H9 (cell line): ENCODE data around the gene SRP72. TPM values are rescaled to one million over a fixed set of nuclear protein-coding genes. Genes with fewer than 3 reads are reported as not detected.
A peak's percentile ranks its signal among the peaks of the same experiment; 100 is the strongest.

ENCODE experiments used
- DNase-seq: peaks from one replicate; pipeline ENCODE4 v3.0.0-alpha.2; 2017
- H2AFZ ChIP-seq: one replicate; pipeline ENCODE4 v1.6.1; 2013; ENCODE audit warnings: mild to moderate bottlenecking, low read length, control low read depth, moderate library complexity
- H2AK5ac ChIP-seq: 2 replicates; pipeline ENCODE4 v1.6.1; 2013; ENCODE audit warnings: low read length, control low read depth, mixed read lengths; ENCODE audit not compliant: insufficient read length
- H2BK120ac ChIP-seq: one replicate; pipeline ENCODE4 v1.6.1; 2013; ENCODE audit warnings: low read depth, mild to moderate bottlenecking, low read length, control low read depth, inconsistent platforms; ENCODE audit not compliant: poor library complexity, severe bottlenecking
- H2BK12ac ChIP-seq: 2 replicates; pipeline ENCODE4 v1.6.1; 2013; ENCODE audit warnings: low read length, control low read depth, mixed read lengths, low read depth; ENCODE audit not compliant: insufficient read length
- H2BK15ac ChIP-seq: 2 replicates; pipeline ENCODE4 v1.6.1; 2013; ENCODE audit warnings: low read depth, low read length, control low read depth
- H2BK20ac ChIP-seq: one replicate; pipeline ENCODE4 v1.6.1; 2013; ENCODE audit warnings: low read depth, mild to moderate bottlenecking, low read length, control low read depth, inconsistent platforms; ENCODE audit not compliant: poor library complexity, severe bottlenecking
- H2BK5ac ChIP-seq: 2 replicates; pipeline ENCODE4 v1.6.1; 2013; ENCODE audit warnings: low read length, control low read depth, mixed read lengths; ENCODE audit not compliant: insufficient read length
- H3K14ac ChIP-seq: 2 replicates; pipeline ENCODE4 v1.6.1; 2013; ENCODE audit warnings: low read length, control low read depth; ENCODE audit not compliant: insufficient read depth
- H3K18ac ChIP-seq: 2 replicates; pipeline ENCODE4 v1.6.1; 2013; ENCODE audit warnings: low read depth, mild to moderate bottlenecking, mixed read lengths, low read length, control low read depth; ENCODE audit not compliant: insufficient read length
- H3K23ac ChIP-seq: 2 replicates; pipeline ENCODE4 v1.6.1; 2013; ENCODE audit warnings: low read length, control low read depth, mixed read lengths, low read depth; ENCODE audit not compliant: insufficient read length
- H3K23me2 ChIP-seq: 2 replicates; pipeline ENCODE4 v1.6.1; 2013; ENCODE audit warnings: low read depth, mild to moderate bottlenecking, mixed read lengths, low read length, control low read depth; ENCODE audit not compliant: insufficient read length, poor library complexity, severe bottlenecking
- H3K27ac ChIP-seq: 2 replicates; pipeline ENCODE4 v1.5.1; 2013; ENCODE audit warnings: low read length, control low read depth, mixed read lengths, low read depth; ENCODE audit not compliant: insufficient read length
- H3K27me3 ChIP-seq: 2 replicates; pipeline ENCODE4 v1.6.1; 2013; ENCODE audit warnings: low read length, control low read depth, inconsistent platforms; ENCODE audit not compliant: insufficient read depth
- H3K4ac ChIP-seq: 2 replicates; pipeline ENCODE4 v1.6.1; 2013; ENCODE audit warnings: low read depth, mild to moderate bottlenecking, control low read depth, inconsistent platforms, low read length, moderate library complexity
- H3K4me1 ChIP-seq: 2 replicates; pipeline ENCODE4 v1.6.1; 2013; ENCODE audit warnings: low read length, control low read depth, inconsistent platforms; ENCODE audit not compliant: insufficient read depth
- H3K4me2 ChIP-seq: 2 replicates; pipeline ENCODE4 v1.6.1; 2013; ENCODE audit warnings: low read length, control low read depth, mixed read lengths; ENCODE audit not compliant: insufficient read length, insufficient read depth
- H3K56ac ChIP-seq: 2 replicates; pipeline ENCODE4 v1.6.1; 2013; ENCODE audit warnings: low read depth, mild to moderate bottlenecking, mixed read lengths, low read length, control low read depth; ENCODE audit not compliant: insufficient read length
- H3K79me1 ChIP-seq: 2 replicates; pipeline ENCODE4 v1.6.1; 2013; ENCODE audit warnings: low read depth, mild to moderate bottlenecking, moderate library complexity, low read length, control low read depth, inconsistent platforms; ENCODE audit not compliant: insufficient read depth, poor library complexity, severe bottlenecking
- H3K79me2 ChIP-seq: 2 replicates; pipeline ENCODE4 v1.6.1; 2013; ENCODE audit warnings: low read length, control low read depth, inconsistent platforms; ENCODE audit not compliant: insufficient read depth
- H3K9ac ChIP-seq: 2 replicates; pipeline ENCODE4 v1.6.1; 2013; ENCODE audit warnings: low read length, control low read depth, mixed read lengths; ENCODE audit not compliant: insufficient read length; ENCODE audit errors: extremely low read depth
- H3K9me3 ChIP-seq: one replicate; pipeline ENCODE4 v1.6.1; 2013; ENCODE audit warnings: low read depth, low read length, inconsistent platforms; ENCODE audit not compliant: control insufficient read depth
- H3T11ph ChIP-seq: one replicate; pipeline ENCODE4 v1.6.1; 2013; ENCODE audit warnings: mild to moderate bottlenecking, low read length, control low read depth, inconsistent platforms
- H4K20me1 ChIP-seq: one replicate; pipeline ENCODE4 v1.6.1; 2013; ENCODE audit not compliant: control insufficient read depth, insufficient read length, insufficient read depth
- H4K5ac ChIP-seq: 2 replicates; pipeline ENCODE4 v1.6.1; 2013; ENCODE audit warnings: low read depth, mild to moderate bottlenecking, mixed read lengths, low read length, control low read depth; ENCODE audit not compliant: insufficient read length
- H4K8ac ChIP-seq: replicated peaks from 2 replicates; pipeline ENCODE4 v1.6.1; 2013; ENCODE audit warnings: low read length, control low read depth, mixed read lengths, low read depth; ENCODE audit not compliant: insufficient read length
- H4K91ac ChIP-seq: 2 replicates; pipeline ENCODE4 v1.6.1; 2013; ENCODE audit warnings: low read depth, mild to moderate bottlenecking, moderate library complexity, mixed read lengths, low read length, control low read depth; ENCODE audit not compliant: insufficient read length
- H3K27ac Mint-ChIP-seq, 3 experiments: 2 replicates in 2 of 3; 3 replicates in 1 of 3; pipeline ENCODE4 v1.8.0; 2020 to 2021; ENCODE audit warnings: mixed read lengths in 3 of 3, mild to moderate bottlenecking in 1 of 3, moderate library complexity in 1 of 3
- H3K27me3 Mint-ChIP-seq: 2 replicates; pipeline ENCODE4 v1.8.0; 2021; ENCODE audit warnings: low read depth, mild to moderate bottlenecking, moderate library complexity, mixed read lengths
- H3K36me3 Mint-ChIP-seq, 3 experiments: 2 replicates in 2 of 3; 3 replicates in 1 of 3; pipeline ENCODE4 v1.8.0; 2020 to 2021; ENCODE audit warnings: low read depth in 3 of 3, mixed read lengths in 3 of 3; ENCODE audit not compliant: insufficient read depth in 1 of 3
- H3K4me1 Mint-ChIP-seq, 2 experiments: 2 replicates each; pipeline ENCODE4 v1.8.0; 2020; ENCODE audit warnings: mixed read lengths in 2 of 2
- H3K4me3 Mint-ChIP-seq, 2 experiments: 2 replicates in 1 of 2; 3 replicates in 1 of 2; pipeline ENCODE4 v1.8.0; 2020 to 2021; ENCODE audit warnings: mild to moderate bottlenecking in 2 of 2, mixed read lengths in 2 of 2, moderate library complexity in 1 of 2
- H3K9me3 Mint-ChIP-seq, 2 experiments: 2 replicates in 1 of 2; 3 replicates in 1 of 2; pipeline ENCODE4 v1.8.0; 2020; ENCODE audit warnings: mild to moderate bottlenecking in 2 of 2, mixed read lengths in 2 of 2, moderate library complexity in 1 of 2
- CTCF ChIP-seq: fragments of 200-600 bp; sonication (generic); conservative IDR thresholded peaks from 3 replicates; pipeline ENCODE4 v1.8.0; 2021; ENCODE audit warnings: antibody characterized with exemption, mild to moderate bottlenecking
- WGBS: extraction: QIAGEN DNeasy Blood & Tissue Kit; methylation state at CpG from one replicate; pipeline ENCODE4 v1.1.7; 2013; ENCODE audit warnings: missing lambda C conversion rate, low lambda C conversion rate, mixed read lengths; ENCODE audit not compliant: insufficient read length; ENCODE audit errors: extremely low coverage; 5-methylcytosine and 5-hydroxymethylcytosine counted together
- total RNA-seq: library from RNA; stranded (reverse); gene quantifications from 2 replicates; pipeline ENCODE4 v1.2.1, GENCODE V29; 2021

Gene SRP72
- total RNA-seq, 1 experiment from 2014 or later: 141 TPM

DNA sequence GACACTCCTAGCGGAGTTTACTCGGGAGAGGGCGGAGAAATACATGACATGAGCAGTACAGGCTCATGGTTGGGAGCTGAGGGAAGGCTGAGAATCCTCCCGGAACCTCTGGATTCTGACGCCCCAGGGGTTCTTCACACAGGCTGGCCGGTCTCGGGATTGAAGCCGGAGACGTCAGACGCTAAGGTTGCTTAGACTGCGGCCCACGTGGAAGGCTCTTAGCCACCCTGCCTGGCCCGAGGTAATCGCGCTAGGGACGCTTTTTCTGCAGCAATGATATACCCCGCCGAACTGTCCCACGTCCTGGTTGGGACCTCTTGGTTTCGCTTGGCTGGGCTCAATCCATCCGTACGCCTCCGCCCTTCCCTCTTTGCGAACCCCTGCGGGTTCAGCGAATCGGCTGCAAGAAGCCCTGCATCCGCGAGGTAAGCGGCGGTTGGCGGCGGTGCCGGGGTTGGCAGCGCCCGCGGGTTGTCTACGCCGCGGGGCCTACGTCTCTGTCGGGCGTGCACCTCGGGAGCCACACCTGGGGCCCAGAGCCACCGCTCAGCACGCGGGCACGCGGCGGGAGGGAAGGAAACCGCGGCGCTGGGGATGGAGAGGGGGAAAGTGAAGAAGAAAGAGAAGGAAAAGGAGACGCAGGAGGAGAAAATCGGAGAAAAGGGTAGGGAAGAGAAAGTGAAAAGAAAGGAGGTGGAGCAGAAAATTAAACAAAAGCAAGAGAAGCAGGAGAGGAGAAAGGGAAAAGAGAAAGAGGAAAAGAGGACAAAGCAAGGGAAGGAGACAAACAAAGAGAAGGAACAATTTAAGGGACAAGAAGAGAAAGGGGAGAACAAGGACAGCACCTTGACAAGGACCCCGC is 38.1 kb downstream of the SRP72 start, which contains the start of gene ARL9:
Gene ARL9 (plus strand): TSS at position 523 of the 862 bp plus-strand sequence. CDS start 72 bp downstream, at position 595.
- no peaks in the 10 kb centered on the region for H4K20me1 ChIP-seq
- H2BK15ac ChIP-seq: no peak within 1 kb of the TSS
- no peaks in the 10 kb centered on the region for H3K79me2 ChIP-seq
- peaks cover 13% of the 10 kb centered on the region for H3K23me2 ChIP-seq
- H2BK5ac ChIP-seq: no peak within 1 kb of the TSS
- H2BK12ac ChIP-seq: no peak within 1 kb of the TSS
- Mint-ChIP-seq H3K27ac (peak within 1 kb of the TSS in 2 of 3 experiments; percentile 29 to 77; a peak in 2 of 7 replicates), H3K4me1 (peaks cover 12% of the 10 kb centered on the region in 2 experiments), H3K4me3 (peak within 1 kb of the TSS; percentile 80 to 97), H3K9me3 (no peaks in the 10 kb centered on the region; a peak in 1 of 5 replicates), H3K36me3 (peaks cover 12 to 20% (median 19%) of the 10 kb centered on the region in 3 experiments; a peak in 6 of 7 replicates), H3K27me3 (peaks cover 38% of the 10 kb centered on the region)
- DNase-seq: peak; percentile 80
- H3K9ac ChIP-seq: no peak within 1 kb of the TSS
- H3T11ph ChIP-seq: no peak within 1 kb of the TSS
- no peak within 1 kb of the TSS for H4K91ac ChIP-seq
- no peaks in the 10 kb centered on the region for H3K4me1 ChIP-seq
- H3K23ac ChIP-seq: no peak within 1 kb of the TSS
- no peak within 1 kb of the TSS for H2BK20ac ChIP-seq
- no peak for TF ChIP-seq CTCF
- peak within 1 kb of the TSS; percentile 16 for H3K14ac ChIP-seq
- no peak within 1 kb of the TSS for H2AFZ ChIP-seq
- no peak within 1 kb of the TSS for H3K56ac ChIP-seq
- H3K4me2 ChIP-seq: peak within 1 kb of the TSS; percentile 74
- H2BK120ac ChIP-seq: no peak within 1 kb of the TSS
- H3K18ac ChIP-seq: no peak within 1 kb of the TSS
- H4K5ac ChIP-seq: no peak within 1 kb of the TSS
- no peaks in the 10 kb centered on the region for H3K79me1 ChIP-seq
- no peak within 1 kb of the TSS for H3K27ac ChIP-seq
- no CpG with 5 or more reads among the region's 56 CpGs for WGBS
- H3K27me3 ChIP-seq: peaks cover 7% of the 10 kb centered on the region; the same call in 1 of the 2 replicates
- H4K8ac ChIP-seq: no peak within 1 kb of the TSS
- H2AK5ac ChIP-seq: no peak within 1 kb of the TSS
- H3K9me3 ChIP-seq: no peaks in the 10 kb centered on the region
- H3K4ac ChIP-seq: no peak within 1 kb of the TSS
